Left ventricle myocardium superior (tissue), 1 donor: ENCODE results near the gene SIX5. TPM values are rescaled to one million over a fixed set of nuclear protein-coding genes. Genes with fewer than 3 reads are reported as not detected.
A peak's percentile ranks its signal among the peaks of the same experiment; 100 is the strongest.

Experiments
- ATAC-seq: fragments of 200-7000 bp; cut with Tn5 transposase; one replicate; pipeline ENCODE4 v1.9.1; 2020; ENCODE audit warnings: mild to moderate bottlenecking, moderate library complexity
- DNase-seq: peaks from one replicate; pipeline ENCODE4 v3.0.0-alpha.2; 2020
- intact Hi-C: fragments of 100-400 bp; cut with micrococcal nuclease; formaldehyde crosslinking; loops from one replicate; pipeline ENCODE4 v1.11.0; 2022
- total RNA-seq: library from RNA; stranded (reverse); fragmentation: NEBNext Ultra II Directional; extraction: Animal tissue kit (Norgen Biotek cat#: 25700); gene quantifications from one replicate; pipeline ENCODE4 v1.2.1, GENCODE V29; 2021
- donor health status: DM: no; HTN: yes; CAD: no; lungs with severe emphysema.

Gene SIX5
- total RNA-seq, 1 donor from 2014 or later, result 26.1 TPM

DNA sequence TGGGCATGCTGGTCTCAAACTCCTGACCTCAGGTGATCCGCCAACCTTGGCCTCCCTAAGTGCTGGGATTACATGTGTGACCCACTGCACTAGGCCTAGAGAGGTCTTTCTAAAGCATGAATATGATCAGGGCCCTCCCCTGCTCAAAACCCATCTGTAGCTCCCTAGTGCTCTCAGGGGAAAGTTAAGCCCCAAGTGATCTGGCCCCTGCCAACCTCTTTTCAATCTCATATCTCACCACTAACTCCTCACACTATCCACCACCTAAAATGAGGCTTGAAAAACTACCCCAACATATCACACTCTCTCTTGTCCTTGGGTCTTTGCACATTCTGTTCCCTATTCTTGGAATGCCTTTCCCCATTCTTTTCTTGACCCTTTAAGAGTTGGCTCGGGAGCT is 25.6 kb upstream of the SIX5 start:
- no peak for DNase-seq
- intact Hi-C loops, result no loop called here
- no peak for ATAC-seq

DNA sequence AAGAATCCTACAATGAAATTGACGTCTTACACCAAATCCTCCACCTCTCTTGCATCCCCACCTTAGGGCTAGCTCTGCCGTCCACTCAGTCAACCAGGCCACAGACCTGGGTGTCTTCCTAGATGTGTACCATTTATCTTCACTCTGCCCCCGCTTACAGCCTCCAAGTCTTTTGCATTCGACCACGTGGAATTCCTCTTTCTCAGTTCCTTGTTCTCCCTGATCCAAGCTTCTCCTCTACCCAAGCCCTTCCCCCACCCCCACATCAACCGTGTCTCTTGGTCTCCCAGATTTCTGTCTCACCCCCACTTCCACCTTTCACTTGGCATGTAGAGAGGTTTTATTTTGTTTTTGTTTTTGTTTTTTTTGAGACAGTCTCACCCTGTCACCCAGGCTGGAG is 24.8 kb upstream of the SIX5 start:
- ATAC-seq, result no peak
- DNase-seq, result no peak
- intact Hi-C loops, result no loop called here

DNA sequence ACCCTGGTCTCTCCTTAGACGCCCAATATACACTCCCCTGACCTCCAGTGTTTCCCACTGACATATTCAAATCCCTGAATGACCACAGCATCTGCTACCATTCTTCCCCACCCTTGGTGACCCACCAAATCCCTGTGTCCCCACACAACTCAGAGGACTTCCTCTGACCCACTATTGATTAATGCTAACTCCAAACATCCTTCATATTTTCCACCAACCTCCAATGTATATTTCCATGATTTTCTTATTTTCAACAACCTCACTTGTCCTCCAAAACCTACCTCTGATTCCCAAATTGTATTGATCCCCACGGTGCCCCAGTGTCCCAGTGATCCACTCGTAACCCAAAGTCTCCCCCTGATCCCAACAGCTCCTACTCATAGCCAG is 24.1 kb upstream of the SIX5 start:
- DNase-seq (no peak), ATAC-seq (no peak)
- intact Hi-C loops, result no loop called here

DNA sequence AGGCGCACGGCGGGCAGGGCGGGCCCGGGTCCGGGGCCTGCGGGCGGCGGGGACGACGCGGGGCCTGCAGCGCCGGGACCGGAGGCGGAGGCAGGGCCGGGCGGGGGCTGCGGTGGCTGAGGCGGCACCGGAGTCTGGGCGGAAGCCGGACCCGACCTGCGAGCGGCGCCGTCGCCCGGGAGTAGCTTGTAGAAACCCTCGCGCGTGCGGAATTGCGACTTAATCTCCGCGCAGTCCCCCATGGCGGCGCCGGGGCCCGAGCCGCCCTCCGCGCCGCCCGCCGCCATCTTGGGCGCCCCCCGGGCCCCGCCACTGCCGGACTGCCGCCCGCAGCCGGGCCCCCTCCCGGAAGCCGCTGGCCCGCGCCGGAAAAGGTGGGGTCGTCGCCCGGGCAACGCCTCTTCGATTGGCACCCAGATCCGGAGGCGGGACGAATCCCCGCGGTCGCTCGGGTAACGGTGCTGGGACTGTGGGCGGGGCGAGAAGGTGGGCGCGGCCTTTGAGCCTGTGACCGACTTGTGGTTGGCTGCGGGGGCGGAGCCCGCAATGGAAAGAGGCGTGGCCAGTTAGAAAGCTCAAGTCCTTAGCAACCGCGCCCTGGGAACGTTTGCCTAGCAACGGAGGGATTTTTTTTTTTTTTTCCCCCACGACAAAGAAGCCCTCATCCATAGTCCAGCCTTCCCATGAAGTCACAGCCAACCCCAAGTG is 23.6 kb upstream of the SIX5 start, which contains the start of gene DMWD:
Gene DMWD, minus strand, starts transcription at position 376 of the 708 bp plus-strand sequence. Its CDS starts 89 bp downstream, at position 287.
- DNase-seq (peak; percentile 100), ATAC-seq (peak; percentile 96)
- intact Hi-C loops, result no loop called here

DNA sequence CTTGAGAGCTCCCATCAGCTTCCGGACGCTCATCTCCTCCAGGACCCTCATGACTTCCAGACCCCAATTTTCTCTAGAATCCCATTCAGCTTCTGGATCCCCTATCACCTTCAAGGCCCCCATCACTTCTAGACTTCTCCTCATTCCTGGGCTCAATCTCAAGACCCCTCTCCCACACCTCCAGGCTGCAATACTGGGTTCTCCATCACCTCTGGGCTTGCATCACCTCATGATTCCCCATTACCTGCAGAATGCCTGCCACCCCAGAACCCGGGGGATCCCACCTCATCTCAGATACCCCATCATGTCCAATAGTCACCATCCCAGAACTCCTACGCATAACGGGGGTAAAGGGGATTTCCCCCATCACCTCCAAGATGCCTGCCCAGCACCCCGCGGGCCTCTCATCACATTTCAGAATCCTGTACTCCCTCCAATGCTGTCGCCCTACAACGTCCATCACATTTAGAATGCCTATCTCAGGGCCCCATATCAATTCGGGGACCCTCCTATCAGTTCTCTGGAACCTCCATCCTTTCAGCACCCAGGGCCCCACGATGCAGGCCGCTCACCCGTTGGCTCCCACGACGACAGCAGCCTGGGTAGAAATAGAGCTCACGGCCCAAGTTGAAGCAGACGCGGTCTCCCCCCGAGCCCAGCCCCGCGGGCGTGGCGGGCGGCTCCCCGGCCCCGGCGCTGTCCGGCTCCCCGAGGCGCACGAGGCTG is 22.9 kb upstream of the SIX5 start:
- ATAC-seq, result no peak
- no peak for DNase-seq
- intact Hi-C loops, result no loop called here

DNA sequence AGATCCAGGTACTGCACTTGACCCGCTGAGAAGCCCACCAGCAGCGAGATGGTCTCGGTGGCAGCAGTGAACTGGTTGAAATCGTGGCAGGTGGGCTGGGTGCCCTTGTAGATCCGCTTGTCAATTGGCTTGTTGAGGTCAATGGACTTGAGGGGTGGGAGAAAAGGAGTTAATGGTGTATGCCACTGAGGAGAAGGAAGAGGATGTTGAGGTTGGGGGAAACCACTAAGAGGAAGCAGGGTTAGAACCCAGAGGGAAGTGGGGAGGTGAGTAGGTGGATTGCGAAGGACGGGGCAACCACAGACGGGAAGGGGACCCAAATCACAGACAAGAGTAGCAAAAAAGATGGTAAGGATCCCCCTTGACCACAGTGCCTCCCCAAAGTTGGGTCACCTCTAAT is 21.9 kb upstream of the SIX5 start:
- no peak for DNase-seq
- intact Hi-C loops, result no loop called here
- no peak for ATAC-seq

DNA sequence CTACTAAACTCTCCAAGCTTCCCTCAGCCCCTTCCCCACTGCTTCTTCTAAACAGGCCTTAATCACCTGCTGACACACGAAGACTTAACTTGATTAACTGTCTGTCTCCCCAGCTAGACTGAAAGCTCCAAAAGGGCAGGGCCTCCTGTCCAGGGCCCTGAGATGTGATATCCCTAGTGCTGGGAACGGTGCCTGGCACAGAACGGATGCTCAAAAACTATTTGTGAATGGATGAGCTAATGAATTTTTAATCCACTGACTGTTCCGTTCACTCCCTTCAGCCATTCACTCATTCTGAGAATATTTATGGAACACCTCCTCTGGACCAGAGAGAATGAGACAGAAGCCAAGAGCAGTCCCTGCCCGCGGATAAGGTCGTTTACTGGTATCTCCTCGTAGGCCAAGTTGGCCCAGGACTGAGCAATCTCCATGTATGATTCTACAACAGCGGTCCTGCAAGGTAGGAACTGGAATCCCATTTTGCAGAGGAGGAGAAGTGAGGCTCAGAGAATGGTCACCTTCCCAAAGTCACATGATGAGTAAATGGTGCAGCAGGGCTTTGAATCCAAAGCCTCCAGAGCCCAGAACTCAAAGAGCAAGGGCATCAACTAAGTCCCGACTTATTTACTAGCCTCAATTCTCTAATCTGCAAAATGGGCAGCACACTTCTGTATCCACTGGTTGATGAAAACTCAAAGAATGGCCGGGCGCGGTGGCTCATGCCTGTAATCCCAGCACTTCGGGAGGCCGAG is 20.2 kb upstream of the SIX5 start:
- intact Hi-C loops, result no loop called here
- ATAC-seq (peak; percentile 42), DNase-seq (no peak)

DNA sequence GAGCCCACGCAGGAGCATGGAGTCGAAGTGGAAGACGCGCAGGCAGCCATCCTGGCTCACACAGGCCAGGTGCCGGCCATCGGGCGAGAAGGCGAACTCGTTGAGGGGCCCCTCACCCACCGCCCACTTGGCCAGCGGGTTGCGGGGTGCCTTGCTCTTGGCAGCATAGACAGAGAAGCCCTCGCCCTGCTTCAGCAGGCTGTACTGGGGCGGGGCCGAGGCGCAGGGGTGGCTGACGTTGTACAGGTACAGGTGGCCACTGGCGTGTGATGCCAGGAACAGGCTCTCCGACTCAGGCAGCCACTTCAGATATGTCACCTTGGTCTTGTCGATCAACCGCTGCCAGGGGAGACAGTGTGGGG is 17.5 kb upstream of the SIX5 start:
- DNase-seq (no peak), ATAC-seq (no peak)
- intact Hi-C loops, result no loop called here

DNA sequence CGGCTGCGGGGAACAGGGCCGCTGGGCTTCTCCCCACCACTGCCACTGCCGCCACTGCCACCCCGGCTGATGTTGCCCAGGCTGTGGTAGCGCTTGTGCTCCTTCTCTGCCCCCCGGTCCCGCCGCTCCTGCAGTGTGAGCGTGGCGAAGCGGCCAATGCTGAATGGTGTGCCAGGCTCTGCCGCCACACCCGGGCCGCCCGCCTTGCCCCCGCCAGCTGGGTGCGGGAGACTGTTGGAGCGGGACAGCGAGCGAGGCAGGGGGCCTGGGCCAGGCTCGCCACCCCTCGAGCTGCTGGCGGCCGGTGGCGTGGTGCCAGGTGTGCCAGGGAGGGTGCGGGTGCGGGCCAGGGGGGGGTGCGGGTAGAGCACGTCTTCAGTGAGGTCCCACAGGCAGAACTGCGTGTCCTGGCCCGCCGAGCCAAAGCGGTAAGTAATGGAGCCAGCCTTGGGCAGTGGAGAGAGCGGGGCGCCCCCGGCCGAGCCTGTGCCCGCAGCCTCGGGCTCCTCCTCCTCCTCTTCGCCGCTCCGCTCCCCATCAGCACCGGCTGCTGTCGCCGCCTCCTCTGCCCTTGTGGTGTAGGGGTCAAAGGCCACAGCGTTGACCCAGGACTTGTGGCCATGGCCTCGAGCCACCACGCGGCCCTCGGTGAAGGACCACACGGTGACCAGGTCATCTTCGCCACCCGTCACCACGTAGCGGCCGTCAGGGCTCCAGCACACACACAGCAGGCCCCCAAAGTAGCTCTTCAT is 16.9 kb upstream of the SIX5 start:
- DNase-seq, result no peak
- intact Hi-C loops, result no loop called here
- no peak for ATAC-seq

DNA sequence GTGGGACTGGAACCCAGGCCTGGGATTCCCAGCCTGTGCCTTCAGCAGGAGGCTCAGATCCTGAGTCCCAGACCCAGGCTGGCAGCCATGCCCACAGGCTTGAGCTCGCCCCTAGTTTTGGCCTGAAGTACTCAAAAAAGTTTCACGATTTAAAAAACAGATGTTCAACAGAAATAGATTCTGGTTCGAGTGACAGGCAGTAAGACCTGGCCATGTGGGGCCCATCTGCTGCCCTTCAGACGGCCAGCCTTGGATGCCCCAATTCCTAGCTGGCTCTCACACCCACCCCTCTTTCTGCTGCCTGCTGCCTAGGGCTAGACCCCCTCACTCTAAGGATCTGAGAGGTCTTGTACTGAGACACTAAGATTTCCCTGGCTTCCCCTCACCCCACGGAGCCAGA is 16.0 kb upstream of the SIX5 start:
- DNase-seq (no peak), ATAC-seq (no peak)
- intact Hi-C loops, result no loop called here

DNA sequence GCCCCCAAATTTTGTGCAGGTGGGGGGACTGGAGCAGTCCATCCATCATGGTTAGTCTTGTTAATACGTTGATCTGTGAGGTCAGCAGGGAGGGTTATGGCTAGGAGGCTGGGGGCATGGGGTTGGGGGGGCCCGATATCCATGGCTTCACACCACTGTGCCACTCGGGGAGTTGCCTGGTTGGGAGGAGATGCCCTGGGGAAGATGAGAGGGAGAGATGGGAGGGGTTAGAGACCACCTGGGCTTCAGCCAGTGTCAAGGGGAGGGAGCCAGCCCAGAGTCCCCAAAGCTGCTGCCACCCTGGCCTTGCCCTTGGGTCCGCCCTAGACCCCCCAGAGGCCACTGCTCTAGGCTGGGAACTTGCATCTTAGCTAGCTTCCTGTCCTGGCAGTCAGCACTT is 15.0 kb upstream of the SIX5 start:
- DNase-seq (no peak), ATAC-seq (no peak)
- intact Hi-C loops, result no loop called here

DNA sequence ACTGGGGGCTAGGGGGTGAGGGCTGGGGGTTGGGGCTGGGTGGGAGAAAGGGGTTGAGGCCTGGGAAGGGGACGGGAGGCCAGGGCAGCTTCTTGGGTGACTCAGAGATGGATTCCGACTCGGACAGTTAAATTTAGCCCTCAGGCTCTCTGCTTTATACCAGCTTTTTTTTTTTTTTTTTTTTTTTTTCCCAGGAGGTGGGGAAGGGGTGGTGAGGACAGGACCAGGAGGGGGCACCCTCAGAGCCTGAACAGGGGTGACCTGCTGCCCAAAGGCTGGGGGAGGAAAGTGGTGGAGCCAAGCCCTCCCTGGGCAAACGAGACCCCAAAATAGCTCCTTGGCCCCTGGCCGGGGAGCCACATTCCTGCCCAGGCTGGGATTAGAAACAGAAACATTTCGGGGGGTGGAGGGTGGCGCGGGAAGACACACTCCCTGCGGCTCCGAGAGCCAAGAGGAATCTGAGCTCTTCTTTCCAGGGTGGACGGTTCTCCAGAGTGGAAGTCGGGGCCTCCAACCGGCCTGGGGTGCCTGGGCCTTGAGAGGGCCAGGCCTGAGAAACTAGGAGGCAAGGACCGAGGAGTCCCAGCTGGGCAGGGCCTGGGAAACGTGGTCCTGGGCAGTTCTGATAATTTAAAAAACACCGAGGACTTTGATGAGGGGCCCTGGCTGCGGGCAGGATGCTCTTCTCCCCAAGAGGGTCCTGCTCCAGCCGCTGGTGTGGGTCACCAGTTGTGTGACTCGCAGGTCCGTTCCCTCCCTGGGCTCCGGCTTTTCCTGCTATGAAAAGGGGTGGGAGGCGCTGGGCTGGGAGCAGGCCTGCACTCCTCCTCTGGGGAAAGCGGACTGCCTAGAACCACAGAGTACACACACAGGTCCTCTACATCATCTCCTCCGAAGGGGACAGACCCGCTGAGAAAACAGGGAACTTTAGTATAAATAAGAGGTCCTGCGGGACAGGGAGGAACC is 14.1 kb upstream of the SIX5 start:
- intact Hi-C loops, result no loop called here
- DNase-seq, result peak; percentile 91
- ATAC-seq, result peak; percentile 76

DNA sequence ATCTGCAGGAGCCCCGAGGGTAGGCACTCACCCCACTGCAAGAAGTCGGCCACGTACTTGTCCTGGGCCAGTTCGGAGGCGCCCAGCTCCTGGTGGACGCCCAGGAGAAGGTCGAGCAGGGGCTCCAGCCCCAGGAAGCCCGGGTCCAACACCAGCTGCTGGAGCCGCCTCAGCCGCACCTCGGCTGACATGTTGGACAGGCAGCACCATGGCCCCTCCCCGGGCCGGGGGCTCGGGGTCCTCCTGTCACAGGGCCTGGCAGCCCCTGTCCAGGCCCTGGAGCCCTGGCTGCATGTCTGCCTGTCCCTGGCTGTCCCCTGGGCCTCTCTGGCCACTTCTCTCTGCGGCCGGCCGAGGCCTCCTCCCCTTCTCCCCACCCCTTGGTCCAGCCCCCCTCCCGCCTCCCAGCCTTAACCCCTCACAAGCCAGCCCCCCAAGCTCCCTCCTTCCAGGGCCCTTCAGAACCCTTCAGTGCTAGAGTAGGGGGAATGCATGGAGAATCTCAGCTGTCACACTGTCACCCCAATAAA is 13.2 kb upstream of the SIX5 start, which contains the start of gene DMPK:
Gene DMPK, minus strand, starts transcription at position 329 of the 530 bp plus-strand sequence. Its CDS starts 138 bp downstream, at position 191.
- ATAC-seq, result peak; percentile 75
- intact Hi-C loops, result no loop called here
- DNase-seq, result peak; percentile 80

DNA sequence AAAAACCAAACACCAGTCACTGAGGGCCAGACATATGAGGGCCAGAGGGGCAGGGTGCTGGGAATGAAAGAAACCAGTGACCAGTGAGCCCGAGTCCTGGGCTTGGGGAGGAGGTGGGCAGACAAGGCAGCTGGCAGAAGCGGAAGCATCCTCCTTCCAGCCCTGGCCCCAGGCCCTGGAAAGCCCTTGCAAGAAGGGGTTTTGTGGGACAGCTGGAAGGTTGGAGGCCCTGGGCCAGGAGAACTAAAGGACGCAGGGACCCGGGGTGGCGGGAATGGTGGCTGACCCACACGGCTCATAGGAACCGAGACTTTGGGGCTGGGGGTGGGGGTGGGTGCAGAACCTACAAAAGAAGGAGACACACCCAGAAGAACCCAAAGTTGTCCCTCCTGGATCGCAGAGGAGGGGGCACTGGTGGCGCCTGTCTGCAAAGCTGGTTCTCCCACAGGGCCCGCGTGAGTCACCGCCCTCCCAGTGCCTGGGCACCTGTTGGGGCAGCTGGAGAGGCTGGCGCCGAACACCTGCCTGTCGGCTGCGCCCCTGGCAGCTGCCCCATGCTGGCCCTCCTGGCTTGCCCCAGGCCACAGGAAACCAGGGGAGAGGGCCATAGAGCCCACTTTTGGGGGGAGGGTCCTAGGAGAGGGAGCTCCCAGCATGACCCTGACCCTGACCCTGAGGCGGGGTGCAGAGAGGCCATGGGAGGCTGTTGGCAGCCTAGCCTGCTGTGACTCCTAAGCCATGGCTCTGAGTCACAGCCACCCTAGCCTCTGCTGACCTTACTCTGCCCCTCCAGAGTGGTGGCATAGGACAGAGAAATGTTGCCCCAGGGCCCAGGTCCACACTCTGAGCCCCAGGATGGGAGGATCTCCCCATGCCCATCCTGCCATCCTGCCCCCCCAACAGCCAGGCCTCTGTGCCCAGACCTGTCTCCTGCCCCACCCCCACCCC is 12.4 kb upstream of the SIX5 start:
- intact Hi-C loops, result no loop called here
- DNase-seq (no peak), ATAC-seq (peak; percentile 6)

DNA sequence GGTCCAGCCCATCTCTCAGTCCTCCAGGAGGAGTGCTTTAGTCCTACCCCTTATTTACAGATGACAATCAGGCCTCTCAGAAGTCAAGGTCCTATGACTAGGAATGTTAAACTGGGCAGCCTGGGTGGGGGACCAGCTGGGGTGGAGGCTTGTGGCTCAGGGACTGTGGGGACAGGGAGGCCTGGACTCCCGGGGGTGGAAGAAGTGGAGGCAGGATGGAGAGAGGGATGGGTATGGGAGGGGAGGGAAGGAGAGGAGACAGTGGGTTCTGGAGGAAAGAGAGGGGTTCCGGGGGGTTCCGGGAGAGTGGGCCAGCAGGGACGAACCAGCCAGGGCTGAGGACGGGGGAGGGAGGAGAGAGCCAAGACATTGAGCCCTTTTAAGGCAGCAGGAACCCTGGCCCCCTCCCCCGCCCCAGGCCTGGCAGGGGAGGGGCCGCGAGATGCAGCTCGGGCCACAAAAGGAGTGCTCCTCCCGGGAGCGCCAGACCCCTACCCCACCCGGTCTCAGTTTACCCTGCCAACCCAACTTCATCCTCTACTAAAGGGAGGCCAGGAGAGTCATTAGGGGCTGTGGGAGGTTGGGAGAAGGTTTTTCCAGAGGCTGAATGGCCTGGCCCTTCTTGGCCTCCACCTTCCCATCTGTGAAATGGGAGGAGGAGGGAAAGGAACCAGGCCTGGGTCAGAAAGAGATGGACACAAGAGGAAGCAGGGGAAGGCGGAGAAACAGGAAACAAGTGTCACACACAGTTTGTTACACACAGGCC is 11.6 kb upstream of the SIX5 start:
- no peak for DNase-seq
- intact Hi-C loops, result no loop called here
- ATAC-seq, result no peak

DNA sequence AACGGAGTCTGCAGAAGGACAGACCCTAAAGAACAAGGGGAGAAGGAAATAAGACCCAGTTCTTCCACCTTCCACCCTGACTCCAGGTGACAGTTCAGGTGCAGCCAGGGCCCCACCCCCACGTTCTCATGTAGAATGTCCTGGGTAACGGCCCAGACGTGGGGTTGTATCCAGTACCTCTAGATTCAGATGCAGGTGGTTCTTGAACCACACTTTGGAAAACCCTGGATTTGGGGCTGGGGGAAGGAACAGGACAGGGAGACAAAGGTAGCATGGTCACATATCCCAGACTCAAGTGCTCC is 11.0 kb upstream of the SIX5 start:
- ATAC-seq (no peak), DNase-seq (no peak)
- intact Hi-C loops, result no loop called here
